ENCODE data around the gene SELENOI.
"Not testable (repeated sequence)": the region's sequence is repeated elsewhere in the genome, so short reads cannot be mapped to it uniquely, and the experiment has no call there.

SELENOI gene

GRCh38 chr2:26302846-26303245 lies 43.1 kb upstream of the SELENOI start:
- Histone ChIP-seq H2AFZ (ENCODE audit: low read depth, low read length, severe bottlenecking) (no peak overlapping the region), H3K36me3 (ENCODE audit: low read length) (no peaks in the 10 kb centered on the region)

GRCh38 chr2:26305094-26305493 lies 40.8 kb upstream of the SELENOI start:
- not testable (repeated sequence) for H4K20me1 ChIP-seq (ENCODE audit: low read depth, low read length); H3K9me2 ChIP-seq (replicated peaks; ENCODE audit: insufficient read depth, low read length); H3K36me3 ChIP-seq (ENCODE audit: low read length); H2AFZ ChIP-seq (ENCODE audit: low read depth, low read length, severe bottlenecking); H3K9me3 ChIP-seq (ENCODE audit: insufficient read depth, low read length); H3K9ac ChIP-seq (ENCODE audit: low read length); H3K27ac ChIP-seq (ENCODE audit: low read depth, low read length); H3K79me2 ChIP-seq (ENCODE audit: insufficient read depth, low read length); H3F3A ChIP-seq (ENCODE audit: insufficient read depth); H3K4me3 ChIP-seq (ENCODE audit: insufficient read depth, low read length, poor library complexity, severe bottlenecking); H3K27me3 ChIP-seq (ENCODE audit: low read length); H3K4me2 ChIP-seq (ENCODE audit: low read depth, low read length, poor library complexity, severe bottlenecking)

More at GRCh38 chr2:26302846-26303245, 43.1 kb upstream of the SELENOI start:
- Histone ChIP-seq H3K9me2 (replicated peaks; ENCODE audit: insufficient read depth, low read length) (no peaks in the 10 kb centered on the region), H3K9ac (ENCODE audit: low read length) (no peak overlapping the region), H3K27me3 (ENCODE audit: low read length) (no peaks in the 10 kb centered on the region), H4K20me1 (ENCODE audit: low read depth, low read length) (no peaks in the 10 kb centered on the region), H3F3A (ENCODE audit: insufficient read depth) (no peaks in the 10 kb centered on the region), H3K9me3 (ENCODE audit: insufficient read depth, low read length) (no peaks in the 10 kb centered on the region), H3K4me3 (ENCODE audit: insufficient read depth, low read length, poor library complexity, severe bottlenecking) (no peak overlapping the region), H3K27ac (ENCODE audit: low read depth, low read length) (no peak overlapping the region), H3K4me2 (ENCODE audit: low read depth, low read length, poor library complexity, severe bottlenecking) (no peak overlapping the region), H3K79me2 (ENCODE audit: insufficient read depth, low read length) (no peaks in the 10 kb centered on the region)
- TF ChIP-seq EZH2phosphoT487 (conservative IDR thresholded peaks at IDR 0.05; ENCODE audit: low read length) (no peak), CTCF (IDR thresholded peaks at IDR 0.05; ENCODE audit: insufficient read depth, low read length, poor library complexity, severe bottlenecking) (no peak)

DNA sequence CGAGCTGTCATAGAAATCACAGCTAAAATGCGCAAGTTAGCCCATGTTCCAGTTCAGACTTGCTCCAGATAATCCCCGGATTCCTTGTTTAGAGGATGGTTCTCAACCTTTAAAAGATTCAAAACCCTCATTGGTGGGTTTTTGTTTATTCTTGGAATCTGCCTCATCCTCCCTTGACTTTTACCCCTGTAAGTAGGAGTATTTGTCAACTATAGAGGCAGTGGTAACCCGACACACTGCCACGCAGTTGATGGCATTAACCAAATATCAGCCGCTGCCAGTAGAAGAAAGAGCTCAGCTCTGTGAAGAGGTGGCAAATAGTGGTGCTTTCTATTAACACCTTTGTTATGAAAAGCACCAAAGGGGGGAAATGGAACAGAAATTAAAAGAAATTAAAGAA lies 40.4 kb upstream of the SELENOI start:
- Histone ChIP-seq H3K27ac (ENCODE audit: low read depth, low read length) (no peak overlapping the region), H3K79me2 (ENCODE audit: insufficient read depth, low read length) (no peaks in the 10 kb centered on the region), H3K4me3 (ENCODE audit: insufficient read depth, low read length, poor library complexity, severe bottlenecking) (no peak overlapping the region), H3F3A (ENCODE audit: insufficient read depth) (no peaks in the 10 kb centered on the region), H3K9me2 (replicated peaks; ENCODE audit: insufficient read depth, low read length) (no peaks in the 10 kb centered on the region), H4K20me1 (ENCODE audit: low read depth, low read length) (no peaks in the 10 kb centered on the region), H3K4me2 (ENCODE audit: low read depth, low read length, poor library complexity, severe bottlenecking) (no peak overlapping the region), H3K9me3 (ENCODE audit: insufficient read depth, low read length) (no peaks in the 10 kb centered on the region), H2AFZ (ENCODE audit: low read depth, low read length, severe bottlenecking) (no peak overlapping the region), H3K9ac (ENCODE audit: low read length) (no peak overlapping the region), H3K27me3 (ENCODE audit: low read length) (no peaks in the 10 kb centered on the region), H3K36me3 (ENCODE audit: low read length) (no peaks in the 10 kb centered on the region)
- no peak for TF ChIP-seq EZH2phosphoT487 (conservative IDR thresholded peaks at IDR 0.05; ENCODE audit: low read length)
- TF ChIP-seq CTCF (IDR thresholded peaks at IDR 0.05; ENCODE audit: insufficient read depth, low read length, poor library complexity, severe bottlenecking), result no peak

GRCh38 chr2:26309921-26310320 lies 36.0 kb upstream of the SELENOI start:
- no peaks in the 10 kb centered on the region for H3K9me3 ChIP-seq (ENCODE audit: insufficient read depth, low read length)
- H3F3A ChIP-seq (ENCODE audit: insufficient read depth), result no peaks in the 10 kb centered on the region
- no peak overlapping the region for H2AFZ ChIP-seq (ENCODE audit: low read depth, low read length, severe bottlenecking)
- no peaks in the 10 kb centered on the region for H3K27me3 ChIP-seq (ENCODE audit: low read length)
- H3K36me3 ChIP-seq (ENCODE audit: low read length), result no peaks in the 10 kb centered on the region
- H3K9ac ChIP-seq (ENCODE audit: low read length), result no peak overlapping the region
- no peak overlapping the region for H3K4me2 ChIP-seq (ENCODE audit: low read depth, low read length, poor library complexity, severe bottlenecking)
- no peak overlapping the region for H3K27ac ChIP-seq (ENCODE audit: low read depth, low read length)
- no peaks in the 10 kb centered on the region for H3K9me2 ChIP-seq (replicated peaks; ENCODE audit: insufficient read depth, low read length)
- no peak overlapping the region for H3K4me3 ChIP-seq (ENCODE audit: insufficient read depth, low read length, poor library complexity, severe bottlenecking)
- H4K20me1 ChIP-seq (ENCODE audit: low read depth, low read length), result no peaks in the 10 kb centered on the region
- H3K79me2 ChIP-seq (ENCODE audit: insufficient read depth, low read length), result no peaks in the 10 kb centered on the region
- TF ChIP-seq CTCF (IDR thresholded peaks at IDR 0.05; ENCODE audit: insufficient read depth, low read length, poor library complexity, severe bottlenecking), result no peak
- no peak for TF ChIP-seq EZH2phosphoT487 (conservative IDR thresholded peaks at IDR 0.05; ENCODE audit: low read length)
